Trophoblast cell (in vitro differentiated cells and primary cell): ENCODE results near the gene CEP72.
"Not testable (repeated sequence)": the region's sequence is repeated elsewhere in the genome, so short reads cannot be mapped to it uniquely, and the experiment has no call there.

Source experiments
- DNase-seq, 2 donors: peaks; one replicate each; pipeline ENCODE4 v3.0.0-alpha.2; 2016
- H2AFZ ChIP-seq: 2 replicates; pipeline ENCODE4 v1.6.1; 2013; ENCODE audit warnings: low read length, moderate library complexity, mild to moderate bottlenecking; ENCODE audit not compliant: insufficient read depth, poor library complexity
- H2AK5ac ChIP-seq: 2 replicates; pipeline ENCODE4 v1.6.1; 2013; ENCODE audit warnings: mild to moderate bottlenecking, low read length
- H2BK120ac ChIP-seq: 2 replicates; pipeline ENCODE4 v1.6.1; 2013; ENCODE audit warnings: low read length, mild to moderate bottlenecking, moderate library complexity; ENCODE audit not compliant: insufficient read depth, poor library complexity
- H2BK12ac ChIP-seq: 2 replicates; pipeline ENCODE4 v1.6.1; 2013; ENCODE audit warnings: mild to moderate bottlenecking, low read length, moderate library complexity
- H2BK5ac ChIP-seq: 2 replicates; pipeline ENCODE4 v1.6.1; 2013; ENCODE audit warnings: low read length, low read depth, moderate library complexity, mild to moderate bottlenecking; ENCODE audit not compliant: poor library complexity
- H3K14ac ChIP-seq: 2 replicates; pipeline ENCODE4 v1.6.1; 2013; ENCODE audit warnings: mild to moderate bottlenecking, low read length
- H3K18ac ChIP-seq: 2 replicates; pipeline ENCODE4 v1.6.1; 2013; ENCODE audit warnings: mild to moderate bottlenecking, low read length
- H3K23ac ChIP-seq: 2 replicates; pipeline ENCODE4 v1.6.1; 2013; ENCODE audit warnings: low read length
- H3K27ac ChIP-seq: 2 replicates; pipeline ENCODE4 v1.5.1; 2013; ENCODE audit warnings: low read depth, mild to moderate bottlenecking, inconsistent platforms, low read length, moderate library complexity
- H3K27me3 ChIP-seq: 2 replicates; pipeline ENCODE4 v1.6.1; 2013; ENCODE audit warnings: inconsistent platforms, mild to moderate bottlenecking, low read length, moderate library complexity; ENCODE audit not compliant: insufficient read depth
- H3K36me3 ChIP-seq, 2 experiments: 1 replicate in 1 of 2; 2 replicates in 1 of 2; pipeline ENCODE4 v1.6.1; 2013; ENCODE audit warnings: low read length in 2 of 2, mild to moderate bottlenecking in 2 of 2, moderate library complexity in 1 of 2; ENCODE audit not compliant: insufficient read depth in 2 of 2, control insufficient read depth in 1 of 2
- H3K4ac ChIP-seq: 2 replicates; pipeline ENCODE4 v1.6.1; 2013; ENCODE audit warnings: low read depth, mild to moderate bottlenecking, low read length, moderate library complexity
- H3K4me1 ChIP-seq, 2 experiments: 1 replicate in 1 of 2; 2 replicates in 1 of 2; pipeline ENCODE4 v1.6.1; 2013; ENCODE audit warnings: low read length in 2 of 2, mild to moderate bottlenecking in 2 of 2, moderate library complexity in 1 of 2; ENCODE audit not compliant: insufficient read depth in 2 of 2, control insufficient read depth in 1 of 2
- H3K4me2 ChIP-seq: 2 replicates; pipeline ENCODE4 v1.6.1; 2013; ENCODE audit warnings: inconsistent platforms, mild to moderate bottlenecking, low read length, moderate library complexity
- H3K4me3 ChIP-seq: 2 replicates; pipeline ENCODE4 v1.5.1; 2013; ENCODE audit warnings: mild to moderate bottlenecking, low read depth, low read length, inconsistent platforms
- H3K79me1 ChIP-seq: one replicate; pipeline ENCODE4 v1.6.1; 2013; ENCODE audit warnings: low read length
- H3K79me2 ChIP-seq: 2 replicates; pipeline ENCODE4 v1.6.1; 2013; ENCODE audit warnings: low read length, mild to moderate bottlenecking; ENCODE audit not compliant: control insufficient read depth, insufficient read depth, poor library complexity
- H3K9ac ChIP-seq: 2 replicates; pipeline ENCODE4 v1.6.1; 2013; ENCODE audit warnings: mild to moderate bottlenecking, low read length
- H3K9me3 ChIP-seq: 2 replicates; pipeline ENCODE4 v1.6.1; 2013; ENCODE audit warnings: low read depth, mild to moderate bottlenecking, control low read depth, inconsistent platforms, low read length; ENCODE audit not compliant: insufficient read depth
- H4K12ac ChIP-seq: 2 replicates; pipeline ENCODE4 v1.6.1; 2013; ENCODE audit warnings: low read depth, mild to moderate bottlenecking, low read length, moderate library complexity
- H4K8ac ChIP-seq: 2 replicates; pipeline ENCODE4 v1.6.1; 2013; ENCODE audit warnings: low read depth, mild to moderate bottlenecking, low read length, moderate library complexity
- H4K91ac ChIP-seq: one replicate; pipeline ENCODE4 v1.6.1; 2013; ENCODE audit warnings: low read depth, mild to moderate bottlenecking, low read length, moderate library complexity
- WGBS: extraction: QIAGEN DNeasy Blood & Tissue Kit; methylation state at CpG from one replicate; pipeline ENCODE4 v1.1.7; 2013; ENCODE audit warnings: missing lambda C conversion rate; ENCODE audit not compliant: insufficient read length, insufficient coverage; ENCODE audit errors: extremely low coverage; 5-methylcytosine and 5-hydroxymethylcytosine counted together

The CEP72 gene

GRCh38 chr5:685262-686171, 73.4 kb downstream of the CEP72 start:
- WGBS: no CpG with 5 or more reads among the region's 24 CpGs
- Histone ChIP-seq H3K4me1 (no peaks in the 10 kb centered on the region), H4K12ac (no peak overlapping the region)

GRCh38 chr5:686172-686523, 74.0 kb downstream of the CEP72 start:
- not testable (repeated sequence) for H4K8ac ChIP-seq, H2BK5ac ChIP-seq, H3K79me2 ChIP-seq, H3K18ac ChIP-seq, H3K4ac ChIP-seq, H3K4me2 ChIP-seq, H2BK120ac ChIP-seq, H3K9me3 ChIP-seq, H2AK5ac ChIP-seq, H4K12ac ChIP-seq, H3K36me3 ChIP-seq, H2AFZ ChIP-seq, H4K91ac ChIP-seq, H3K4me3 ChIP-seq, H3K23ac ChIP-seq, H2BK12ac ChIP-seq, H3K4me1 ChIP-seq, H3K9ac ChIP-seq, H3K27ac ChIP-seq, DNase-seq, H3K14ac ChIP-seq, H3K27me3 ChIP-seq, H3K79me1 ChIP-seq
- WGBS: no CpG with 5 or more reads among the region's 12 CpGs

More at GRCh38 chr5:685262-686171, 73.4 kb downstream of the CEP72 start:
- Histone ChIP-seq H2AK5ac (no peak overlapping the region), H3K9me3 (peaks cover 3% of the 10 kb centered on the region), H3K79me1 (no peaks in the 10 kb centered on the region), H3K18ac (no peak overlapping the region), H3K9ac (no peak overlapping the region), H2BK5ac (no peak overlapping the region), H3K27ac (no peak overlapping the region), H3K36me3 (no peaks in the 10 kb centered on the region), H2AFZ (no peak overlapping the region), H3K4me3 (no peak overlapping the region), H3K4ac (no peak overlapping the region), H3K79me2 (no peaks in the 10 kb centered on the region), H3K27me3 (no peaks in the 10 kb centered on the region), H3K23ac (no peak overlapping the region), H3K4me2 (no peak overlapping the region), H4K91ac (no peak overlapping the region), H2BK120ac (no peak overlapping the region), H2BK12ac (no peak overlapping the region), H3K14ac (no peak overlapping the region), H4K8ac (no peak overlapping the region)
- no peak for DNase-seq

- H3K14ac ChIP-seq, H3K79me1 ChIP-seq, H2BK5ac ChIP-seq, H3K4ac ChIP-seq, H3K18ac ChIP-seq, H3K4me3 ChIP-seq, H3K27ac ChIP-seq, H4K12ac ChIP-seq, H2AK5ac ChIP-seq, H3K23ac ChIP-seq, H3K27me3 ChIP-seq, H3K79me2 ChIP-seq, H4K91ac ChIP-seq, H3K36me3 ChIP-seq, H4K8ac ChIP-seq, H2AFZ ChIP-seq, H3K9me3 ChIP-seq, H3K9ac ChIP-seq, H3K4me2 ChIP-seq, DNase-seq, H2BK12ac ChIP-seq, H2BK120ac ChIP-seq, H3K4me1 ChIP-seq: not testable (repeated sequence)
- WGBS: no CpG with 5 or more reads among the region's 12 CpGs
Measured at GRCh38 chr5:686936-687335, 74.8 kb downstream of the CEP72 start.

GRCh38 chr5:688348-689010, 76.3 kb downstream of the CEP72 start:
- DNase-seq, H3K27me3 ChIP-seq, H4K8ac ChIP-seq, H3K4ac ChIP-seq, H2BK12ac ChIP-seq, H3K79me1 ChIP-seq, H4K91ac ChIP-seq, H3K27ac ChIP-seq, H3K4me2 ChIP-seq, H3K18ac ChIP-seq, H3K36me3 ChIP-seq, H2BK5ac ChIP-seq, H3K14ac ChIP-seq, H4K12ac ChIP-seq, H2BK120ac ChIP-seq, H3K23ac ChIP-seq, H2AK5ac ChIP-seq, H3K9me3 ChIP-seq, H2AFZ ChIP-seq, H3K4me3 ChIP-seq, H3K9ac ChIP-seq, H3K4me1 ChIP-seq, H3K79me2 ChIP-seq: not testable (repeated sequence)
- no CpG with 5 or more reads among the region's 30 CpGs for WGBS
